ENCODE results near the gene ISM2. TPM values are rescaled to one million over a fixed set of nuclear protein-coding genes. Genes with fewer than 3 reads are reported as not detected.

Gene ISM2
- total and polyA plus RNA-seq, 2 of the 13 experiments (the other 11 are each of a cell fraction or from before 2014, with no cell fraction given) = 1.8 to 40.7 TPM

GRCh38 chr14:77502109-77502782 is 3.6 kb upstream of the ISM2 start (continued):
- TF ChIP-seq, protein P1, sequence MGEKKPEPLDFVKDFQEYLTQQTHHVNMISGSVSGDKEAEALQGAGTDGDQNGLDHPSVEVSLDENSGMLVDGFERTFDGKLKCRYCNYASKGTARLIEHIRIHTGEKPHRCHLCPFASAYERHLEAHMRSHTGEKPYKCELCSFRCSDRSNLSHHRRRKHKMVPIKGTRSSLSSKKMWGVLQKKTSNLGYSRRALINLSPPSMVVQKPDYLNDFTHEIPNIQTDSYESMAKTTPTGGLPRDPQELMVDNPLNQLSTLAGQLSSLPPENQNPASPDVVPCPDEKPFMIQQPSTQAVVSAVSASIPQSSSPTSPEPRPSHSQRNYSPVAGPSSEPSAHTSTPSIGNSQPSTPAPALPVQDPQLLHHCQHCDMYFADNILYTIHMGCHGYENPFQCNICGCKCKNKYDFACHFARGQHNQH (CRISPR knock-in tag; IDR thresholded peaks at IDR 0.05) = peak; percentile 38; the same call in 1 of the 2 replicates
- peak; percentile 46; the same call in 1 of the 2 replicates for TF ChIP-seq KAT8 (CRISPR knock-in tag; IDR thresholded peaks at IDR 0.05)
- TF ChIP-seq ZNF3 (CRISPR knock-in tag; IDR thresholded peaks at IDR 0.05) = peak; percentile 54; the same call in 1 of the 2 replicates
- peak; percentile 66; the same call in 1 of the 2 replicates for TF ChIP-seq MYC (CRISPR knock-in tag; IDR thresholded peaks at IDR 0.05; ENCODE audit: borderline replicate concordance)
- peak; percentile 68 for TF ChIP-seq ERF (CRISPR knock-in tag; IDR thresholded peaks at IDR 0.05)
- no peak for TF ChIP-seq SYNCRIP (IDR thresholded peaks at IDR 0.05; ENCODE audit: insufficient read depth, low read depth, low read length)
- peak; percentile 62; the same call in 1 of the 2 replicates for TF ChIP-seq ZNF792 (CRISPR knock-in tag; IDR thresholded peaks at IDR 0.05)
- TF ChIP-seq GABPA (IDR thresholded peaks at IDR 0.05; ENCODE audit: low read depth, low read length) = no peak
- 0 out of 2 replicates have a peak, but pooled peaks have one; percentile 35 for TF ChIP-seq GABPA (CRISPR knock-in tag; IDR thresholded peaks at IDR 0.05; ENCODE audit: low read depth)
- peak; percentile 60 for TF ChIP-seq SALL1 (CRISPR knock-in tag; IDR thresholded peaks at IDR 0.05)
- TF ChIP-seq KAT7 (CRISPR knock-in tag; IDR thresholded peaks at IDR 0.05; ENCODE audit: borderline replicate concordance) = no peak
- no peak for TF ChIP-seq ZBTB10 (CRISPR knock-in tag; IDR thresholded peaks at IDR 0.05; ENCODE audit: borderline replicate concordance)
- no peak; the same call in 1 of the 2 replicates for TF ChIP-seq TARDBP (CRISPR knock-in tag; IDR thresholded peaks at IDR 0.05)
- TF ChIP-seq SOX13 (IDR thresholded peaks at IDR 0.05) = no peak
- peak in 1 of 2 experiments; percentile 69; a peak in 1 of 4 replicates for TF ChIP-seq SOX13 (CRISPR knock-in tag; conservative IDR thresholded peaks at IDR 0.05 in 1 of 2, IDR thresholded peaks at IDR 0.05 in 1 of 2)
- TF ChIP-seq, protein P2, sequence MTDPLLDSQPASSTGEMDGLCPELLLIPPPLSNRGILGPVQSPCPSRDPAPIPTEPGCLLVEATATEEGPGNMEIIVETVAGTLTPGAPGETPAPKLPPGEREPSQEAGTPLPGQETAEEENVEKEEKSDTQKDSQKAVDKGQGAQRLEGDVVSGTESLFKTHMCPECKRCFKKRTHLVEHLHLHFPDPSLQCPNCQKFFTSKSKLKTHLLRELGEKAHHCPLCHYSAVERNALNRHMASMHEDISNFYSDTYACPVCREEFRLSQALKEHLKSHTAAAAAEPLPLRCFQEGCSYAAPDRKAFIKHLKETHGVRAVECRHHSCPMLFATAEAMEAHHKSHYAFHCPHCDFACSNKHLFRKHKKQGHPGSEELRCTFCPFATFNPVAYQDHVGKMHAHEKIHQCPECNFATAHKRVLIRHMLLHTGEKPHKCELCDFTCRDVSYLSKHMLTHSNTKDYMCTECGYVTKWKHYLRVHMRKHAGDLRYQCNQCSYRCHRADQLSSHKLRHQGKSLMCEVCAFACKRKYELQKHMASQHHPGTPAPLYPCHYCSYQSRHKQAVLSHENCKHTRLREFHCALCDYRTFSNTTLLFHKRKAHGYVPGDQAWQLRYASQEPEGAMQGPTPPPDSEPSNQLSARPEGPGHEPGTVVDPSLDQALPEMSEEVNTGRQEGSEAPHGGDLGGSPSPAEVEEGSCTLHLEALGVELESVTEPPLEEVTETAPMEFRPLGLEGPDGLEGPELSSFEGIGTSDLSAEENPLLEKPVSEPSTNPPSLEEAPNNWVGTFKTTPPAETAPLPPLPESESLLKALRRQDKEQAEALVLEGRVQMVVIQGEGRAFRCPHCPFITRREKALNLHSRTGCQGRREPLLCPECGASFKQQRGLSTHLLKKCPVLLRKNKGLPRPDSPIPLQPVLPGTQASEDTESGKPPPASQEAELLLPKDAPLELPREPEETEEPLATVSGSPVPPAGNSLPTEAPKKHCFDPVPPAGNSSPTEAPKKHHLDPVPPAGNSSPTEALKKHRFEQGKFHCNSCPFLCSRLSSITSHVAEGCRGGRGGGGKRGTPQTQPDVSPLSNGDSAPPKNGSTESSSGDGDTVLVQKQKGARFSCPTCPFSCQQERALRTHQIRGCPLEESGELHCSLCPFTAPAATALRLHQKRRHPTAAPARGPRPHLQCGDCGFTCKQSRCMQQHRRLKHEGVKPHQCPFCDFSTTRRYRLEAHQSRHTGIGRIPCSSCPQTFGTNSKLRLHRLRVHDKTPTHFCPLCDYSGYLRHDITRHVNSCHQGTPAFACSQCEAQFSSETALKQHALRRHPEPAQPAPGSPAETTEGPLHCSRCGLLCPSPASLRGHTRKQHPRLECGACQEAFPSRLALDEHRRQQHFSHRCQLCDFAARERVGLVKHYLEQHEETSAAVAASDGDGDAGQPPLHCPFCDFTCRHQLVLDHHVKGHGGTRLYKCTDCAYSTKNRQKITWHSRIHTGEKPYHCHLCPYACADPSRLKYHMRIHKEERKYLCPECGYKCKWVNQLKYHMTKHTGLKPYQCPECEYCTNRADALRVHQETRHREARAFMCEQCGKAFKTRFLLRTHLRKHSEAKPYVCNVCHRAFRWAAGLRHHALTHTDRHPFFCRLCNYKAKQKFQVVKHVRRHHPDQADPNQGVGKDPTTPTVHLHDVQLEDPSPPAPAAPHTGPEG (CRISPR knock-in tag; IDR thresholded peaks at IDR 0.05) = no peak
- peak; percentile 73; the same call in 1 of the 2 replicates for TF ChIP-seq HMG20A (CRISPR knock-in tag; IDR thresholded peaks at IDR 0.05; ENCODE audit: borderline replicate concordance)
- no peak for TF ChIP-seq ZNF678 (CRISPR knock-in tag; IDR thresholded peaks at IDR 0.05)
- TF ChIP-seq NONO (IDR thresholded peaks at IDR 0.05) = no peak
- peak; percentile 38; the same call in 1 of the 2 replicates for TF ChIP-seq NONO (CRISPR knock-in tag; conservative IDR thresholded peaks at IDR 0.05)
- no peak for TF ChIP-seq ONECUT2 (CRISPR knock-in tag; IDR thresholded peaks at IDR 0.05)

Data from HepG2 (cell line).